HG03520 (cell line): ENCODE data around the gene MYO1A.
"Not testable (repeated sequence)": the region's sequence is repeated elsewhere in the genome, so short reads cannot be mapped to it uniquely, and the experiment has no call there.

Experiments used
- ATAC-seq: cut with Tn5 transposase; IDR thresholded peaks from one replicate; pipeline ENCODE4 v1.9.1; 2021; ENCODE audit warnings: mild to moderate bottlenecking, moderate library complexity; ENCODE audit not compliant: unreplicated experiment

Gene MYO1A

DNA sequence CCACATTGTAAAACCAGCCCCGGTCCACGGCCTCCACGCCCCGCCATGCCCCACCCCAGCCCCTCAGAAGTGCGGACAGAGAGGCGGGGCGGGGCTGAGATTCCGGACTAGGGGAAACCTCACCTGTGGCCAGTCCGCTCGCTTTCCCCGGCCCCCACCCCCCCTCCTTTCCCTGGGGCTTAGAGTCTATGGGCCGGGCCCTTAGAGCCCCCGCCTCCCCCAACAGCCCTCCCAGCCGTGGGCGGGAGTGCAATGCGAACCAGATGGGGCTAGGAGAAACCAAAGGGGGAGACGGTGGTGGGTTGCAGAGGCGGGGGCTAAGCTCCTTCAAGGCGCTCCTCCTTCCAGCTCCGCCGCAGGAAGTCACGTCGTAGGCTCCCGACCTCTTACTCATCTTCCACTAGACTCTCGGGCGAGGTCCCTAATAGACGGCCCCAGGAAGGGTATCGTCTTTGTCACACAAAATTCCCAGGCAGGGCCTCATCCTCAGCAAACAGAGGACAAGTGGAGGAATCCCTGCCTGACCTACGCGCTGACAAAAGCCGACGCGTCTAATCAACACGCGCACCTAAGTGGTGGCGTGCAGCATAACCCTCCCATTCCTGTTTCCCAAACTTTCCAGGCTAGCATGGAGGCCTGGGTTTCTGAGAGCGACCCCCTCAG lies 37.9 kb upstream of the MYO1A start:
- peak; percentile 30 for ATAC-seq

DNA sequence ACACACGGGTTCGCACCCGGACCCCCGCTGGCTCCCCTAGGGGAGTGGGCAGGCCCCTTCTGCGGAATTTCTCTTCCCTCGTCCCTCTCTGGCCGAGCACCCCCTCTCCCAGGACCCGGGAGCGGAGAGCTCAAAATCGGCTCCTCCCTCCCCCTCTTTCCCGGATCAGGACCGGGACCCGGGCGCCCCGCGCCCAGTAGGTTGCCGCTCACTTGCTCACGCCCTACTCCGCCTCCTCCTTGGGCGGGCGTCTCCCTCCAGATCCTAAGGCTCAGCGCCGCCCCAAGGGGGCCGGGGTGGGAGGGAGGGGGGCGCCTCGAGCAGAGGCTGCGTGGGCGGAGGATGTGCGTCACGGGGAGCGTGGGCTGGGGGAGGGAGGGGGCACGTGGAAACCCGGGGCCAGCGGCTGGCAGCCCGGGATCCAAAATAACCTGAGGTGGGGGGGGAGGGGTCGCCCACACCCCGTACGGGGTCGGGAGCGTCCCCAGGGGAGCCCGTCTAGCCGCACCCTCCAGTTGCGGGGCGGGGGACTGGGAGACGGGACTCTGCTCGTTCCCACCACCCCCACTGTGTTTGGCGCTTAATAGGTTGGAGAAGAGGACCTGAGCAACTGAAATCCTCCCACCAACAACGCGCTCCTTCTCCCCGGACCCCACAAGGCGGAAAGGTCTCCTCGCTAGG lies 37.2 kb upstream of the MYO1A start:
- peak; percentile 28 for ATAC-seq

DNA sequence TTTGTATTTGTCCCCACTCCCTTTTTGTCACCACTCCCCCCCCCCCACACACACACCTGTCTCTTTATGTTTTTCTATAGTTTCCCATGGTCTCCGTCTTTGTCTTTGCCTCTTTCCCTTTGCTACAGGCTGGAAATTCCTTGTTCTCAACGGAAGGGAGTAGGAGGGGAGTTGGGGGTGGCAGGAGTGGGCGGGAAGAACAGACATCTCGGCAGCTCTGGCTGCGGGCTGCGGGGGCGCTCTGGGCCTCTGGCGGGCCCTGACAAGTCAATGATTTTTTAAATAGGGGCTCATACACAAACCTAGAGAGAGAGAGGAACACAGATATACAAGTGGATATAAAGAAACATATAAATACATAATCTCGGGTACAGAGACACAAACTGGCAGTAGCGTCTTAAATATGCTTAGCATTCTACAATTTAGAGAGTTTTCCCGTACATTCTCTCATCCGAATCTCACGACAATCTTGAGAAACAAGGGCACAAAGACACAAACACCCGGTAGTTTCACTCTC lies 36.6 kb upstream of the MYO1A start:
- no peak for ATAC-seq

DNA sequence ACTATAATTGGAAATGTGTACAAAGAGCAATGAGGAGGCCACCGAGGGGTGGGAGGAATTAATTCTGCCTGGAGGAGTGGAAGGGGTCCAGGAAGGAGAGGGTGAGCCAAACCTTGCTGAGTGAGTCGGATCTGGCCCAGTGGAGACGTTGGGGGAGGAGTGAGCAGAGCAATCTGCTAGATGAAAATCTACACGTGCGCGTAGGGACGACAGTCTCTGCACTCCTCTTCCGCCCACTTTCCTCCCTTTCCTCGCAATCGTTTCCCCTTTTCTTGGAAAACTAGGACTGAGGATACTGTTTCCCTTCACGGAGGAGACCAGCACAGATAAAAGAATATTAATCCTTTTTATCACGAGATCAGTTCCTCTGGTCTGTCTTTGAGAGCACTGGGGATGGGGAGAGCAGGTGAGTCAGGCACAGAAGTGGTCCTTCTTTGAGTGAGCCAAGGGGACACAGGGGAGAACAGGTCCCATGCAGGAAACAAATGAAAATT lies 36.1 kb upstream of the MYO1A start:
- ATAC-seq, result no peak

DNA sequence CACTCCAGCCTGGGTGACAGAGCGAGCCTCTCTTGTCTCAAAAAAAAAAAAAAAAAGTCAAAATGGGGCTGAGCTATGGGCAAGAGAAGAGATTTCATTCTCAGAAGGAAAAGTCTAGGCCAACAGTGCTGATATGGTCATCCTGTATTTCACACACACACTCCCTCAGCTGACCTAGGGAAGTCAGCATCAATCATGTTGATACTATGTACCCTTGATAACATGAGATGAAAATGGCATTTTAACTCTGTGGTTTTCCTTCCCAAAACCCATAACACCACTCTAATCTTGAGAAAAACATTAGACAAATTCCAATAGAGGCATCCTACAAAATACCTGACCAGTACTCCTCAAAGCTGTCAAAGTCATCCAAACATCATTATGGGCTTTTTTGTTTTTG lies 30.9 kb upstream of the MYO1A start:
- ATAC-seq, result no peak

DNA sequence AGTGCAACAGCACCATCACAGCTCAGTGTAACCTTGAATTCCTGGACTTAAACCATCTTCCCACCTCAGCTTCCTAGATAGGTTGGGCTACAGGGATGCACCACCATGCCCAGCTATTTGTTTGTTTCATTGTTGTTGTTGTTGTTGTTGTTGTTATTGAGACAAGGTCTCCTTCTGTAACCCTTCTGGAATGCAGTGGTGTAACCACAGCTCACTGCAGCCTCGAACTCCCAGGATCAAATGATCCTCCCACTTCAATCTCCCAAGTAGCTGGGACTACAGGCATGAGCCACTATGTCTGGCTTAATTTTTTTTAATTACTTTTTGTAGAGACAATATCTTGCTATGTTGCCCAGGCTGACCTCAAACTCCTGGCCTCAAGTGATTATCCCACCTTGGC lies 29.9 kb upstream of the MYO1A start:
- no peak for ATAC-seq

DNA sequence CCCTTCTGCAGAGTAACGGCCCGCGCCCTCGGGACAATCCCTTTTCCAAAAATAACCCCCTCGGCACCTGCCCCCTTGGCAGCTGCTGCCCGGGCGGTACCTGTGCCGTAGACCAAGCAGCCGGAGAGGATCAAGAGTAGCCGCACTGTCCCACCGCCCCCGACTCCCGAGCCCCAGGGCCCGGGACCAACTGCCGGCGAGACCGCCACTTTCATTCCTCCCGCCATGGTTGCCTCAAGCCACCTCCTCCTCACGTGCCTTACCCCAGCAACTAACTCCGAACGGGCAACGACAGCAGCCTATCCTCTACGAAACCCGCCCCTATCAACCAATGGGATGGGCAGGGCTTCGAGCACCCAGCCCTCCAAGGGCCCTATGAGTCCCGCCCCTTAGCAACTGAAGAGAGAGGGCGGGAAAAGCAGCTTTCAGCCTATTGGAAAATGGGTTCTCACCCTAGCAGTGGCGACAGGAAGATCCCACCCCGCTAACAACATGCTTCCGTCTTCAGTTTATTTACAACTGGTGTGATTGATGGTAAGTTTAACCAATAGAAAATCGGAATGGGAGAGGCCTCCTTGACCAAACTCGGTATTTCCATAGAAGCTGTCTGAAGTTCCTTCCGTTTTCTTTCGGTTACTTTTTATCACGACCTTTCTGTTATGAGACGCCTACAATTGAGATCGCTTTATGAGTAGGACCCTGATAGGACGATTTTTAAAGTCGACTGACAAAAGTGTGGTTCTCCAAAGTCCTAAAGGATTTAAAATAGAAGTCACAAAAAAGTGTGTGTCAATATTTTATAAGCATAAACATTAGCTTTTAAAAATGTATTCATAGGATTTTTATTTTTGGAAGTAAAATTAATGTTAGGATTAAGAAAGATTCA lies 28.8 kb upstream of the MYO1A start, which contains the start of gene NEMP1:
Gene NEMP1 (minus strand): TSS at position 273 of the 886 bp plus-strand sequence. CDS start 46 bp downstream, at position 227.
- peak; percentile 95 for ATAC-seq

DNA sequence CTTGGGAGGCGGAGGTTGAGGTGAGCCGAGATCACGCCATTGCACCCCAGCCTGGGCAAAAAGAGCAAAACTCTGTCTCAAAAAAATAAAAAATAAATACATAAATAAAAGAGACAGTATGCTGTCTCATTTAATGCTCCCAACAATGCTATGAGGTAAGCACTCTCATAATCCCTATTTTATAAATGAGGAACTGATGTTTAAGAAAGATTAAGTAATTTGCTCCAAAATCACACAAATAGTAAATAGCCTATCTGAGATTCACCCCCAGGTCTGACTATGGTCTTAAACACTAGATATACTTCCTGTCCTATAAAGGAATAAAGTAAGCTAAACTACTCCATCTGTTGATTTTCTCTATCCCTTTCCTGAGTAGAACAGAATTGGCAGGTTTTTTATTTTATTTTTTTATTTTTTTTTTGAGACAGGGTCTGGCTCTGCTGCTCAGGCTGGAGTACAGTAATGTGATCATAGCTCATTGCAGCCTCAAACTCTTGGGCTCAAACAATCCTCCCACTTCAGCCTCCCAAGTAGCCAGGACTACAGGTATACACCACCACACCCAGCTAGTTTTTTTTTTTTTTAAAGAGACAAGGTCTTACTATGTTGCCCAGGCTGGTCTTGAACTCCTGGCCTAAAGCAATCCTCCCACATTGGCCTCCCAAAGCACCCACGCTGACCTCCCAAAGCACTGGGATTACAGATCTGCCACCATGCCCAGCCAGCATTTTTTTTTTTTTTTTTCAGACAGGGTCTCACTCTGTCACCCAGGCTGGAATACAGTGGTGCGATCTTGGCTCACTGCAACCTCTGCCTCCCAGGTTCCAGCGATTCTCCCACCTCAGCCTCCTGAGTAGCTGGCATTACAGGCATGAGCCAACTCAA lies 23.9 kb upstream of the MYO1A start:
- ATAC-seq, result not testable (repeated sequence)

DNA sequence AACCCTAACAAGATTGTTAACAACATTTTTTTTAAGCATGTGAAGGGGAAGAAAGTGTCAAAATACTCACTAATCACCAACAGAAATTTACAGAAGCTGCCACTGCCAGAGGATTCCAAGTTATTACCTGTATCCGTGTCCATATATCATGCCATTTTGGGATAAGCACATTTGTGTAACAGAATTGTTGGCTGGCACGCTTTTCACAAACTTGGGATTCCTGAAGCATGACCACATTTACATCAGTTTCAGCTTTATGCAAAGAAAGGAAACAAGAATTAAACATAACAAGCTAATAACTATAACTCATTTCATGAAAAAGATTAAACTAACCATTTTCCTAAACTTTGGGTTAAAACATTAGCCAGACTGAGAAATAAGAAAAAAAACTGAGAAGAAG lies 22.7 kb upstream of the MYO1A start:
- ATAC-seq, result no peak

DNA sequence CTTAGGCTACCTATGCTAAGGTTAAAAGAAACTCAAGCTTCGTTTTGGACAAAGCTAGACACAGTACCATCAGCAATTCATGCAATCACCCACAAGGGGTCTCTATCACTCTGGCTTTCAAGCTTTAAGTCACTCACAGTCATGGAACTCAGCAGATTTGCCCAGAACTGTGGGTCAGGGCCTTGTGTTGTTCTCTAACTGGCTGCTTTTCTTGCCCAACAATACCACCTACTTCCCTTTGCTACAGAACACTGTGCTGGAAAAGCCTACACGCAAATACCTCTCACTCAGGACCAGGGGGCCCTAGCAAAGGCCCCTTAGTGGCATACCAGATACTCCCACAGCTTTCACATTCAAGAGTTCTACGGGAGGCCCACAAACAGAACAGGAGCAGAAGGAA lies 19.6 kb upstream of the MYO1A start:
- ATAC-seq, result no peak

DNA sequence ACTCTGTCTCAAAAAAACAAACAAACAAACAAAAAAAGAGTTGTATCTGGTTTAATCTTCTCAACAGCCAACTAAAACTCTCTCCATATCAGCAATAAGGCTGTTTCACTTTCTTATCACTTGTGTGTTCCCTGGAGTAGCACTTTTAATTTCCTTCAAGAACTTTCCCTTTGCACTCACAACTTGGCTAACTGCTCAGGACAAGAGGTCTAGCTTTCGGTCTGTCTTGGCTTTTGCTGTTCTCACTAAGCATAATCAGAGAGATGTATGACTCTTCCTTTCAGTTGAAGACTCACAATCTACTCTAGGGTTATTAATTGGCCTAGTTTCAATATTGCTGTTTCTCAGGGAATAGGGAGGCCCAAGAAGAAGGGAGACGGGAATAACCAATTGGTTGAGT lies 16.3 kb upstream of the MYO1A start:
- no peak for ATAC-seq

DNA sequence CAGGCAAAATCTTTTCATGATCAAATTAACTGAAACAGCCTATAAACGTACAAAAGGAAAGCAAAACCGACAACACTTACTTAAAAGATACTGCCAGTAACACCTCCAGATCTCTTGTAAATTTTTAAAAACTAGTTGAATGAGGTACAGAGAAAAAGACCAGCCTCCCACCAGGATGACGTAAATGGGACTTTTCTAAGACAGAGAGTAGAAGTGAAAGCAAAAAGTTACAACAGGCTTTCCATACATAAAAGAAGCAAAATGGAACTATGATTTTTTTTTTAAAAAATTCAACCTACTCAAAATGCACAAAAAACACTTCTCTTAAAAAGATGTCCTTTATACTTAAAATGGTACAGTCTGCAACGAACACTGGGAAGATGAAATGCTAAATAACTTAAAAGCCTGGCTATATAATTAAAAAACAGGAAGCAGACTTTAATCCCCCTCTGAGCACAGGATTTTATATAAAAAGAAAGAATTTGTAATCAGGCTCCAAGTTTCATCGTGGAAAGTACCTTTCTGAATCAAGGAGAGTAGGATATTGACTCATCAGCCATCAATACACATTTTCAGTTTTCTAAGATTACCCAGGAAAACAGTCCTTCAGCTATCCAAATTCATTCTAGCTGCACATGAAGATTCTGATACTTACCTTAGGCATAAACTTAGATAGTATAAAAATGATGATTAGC lies 14.2 kb upstream of the MYO1A start:
- ATAC-seq, result peak; percentile 73

DNA sequence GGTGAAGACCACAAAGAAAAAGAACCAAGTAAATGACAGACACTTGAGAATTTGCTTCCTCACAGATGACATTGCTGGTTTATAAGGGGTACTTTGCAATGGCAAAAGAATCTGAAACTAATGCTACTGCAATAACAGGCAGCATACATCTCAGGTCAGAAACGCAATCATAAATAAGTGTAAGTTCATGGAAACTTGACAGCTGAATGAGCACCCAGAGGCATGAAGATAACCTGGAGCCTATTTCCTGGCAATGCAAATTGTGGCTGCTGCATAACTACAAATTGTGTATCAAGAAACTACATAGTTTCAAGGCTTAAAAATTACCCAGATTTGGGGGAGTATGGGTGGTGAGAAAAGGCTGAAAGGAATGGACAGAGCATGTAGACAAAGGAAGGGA lies 8.5 kb upstream of the MYO1A start:
- no peak for ATAC-seq

DNA sequence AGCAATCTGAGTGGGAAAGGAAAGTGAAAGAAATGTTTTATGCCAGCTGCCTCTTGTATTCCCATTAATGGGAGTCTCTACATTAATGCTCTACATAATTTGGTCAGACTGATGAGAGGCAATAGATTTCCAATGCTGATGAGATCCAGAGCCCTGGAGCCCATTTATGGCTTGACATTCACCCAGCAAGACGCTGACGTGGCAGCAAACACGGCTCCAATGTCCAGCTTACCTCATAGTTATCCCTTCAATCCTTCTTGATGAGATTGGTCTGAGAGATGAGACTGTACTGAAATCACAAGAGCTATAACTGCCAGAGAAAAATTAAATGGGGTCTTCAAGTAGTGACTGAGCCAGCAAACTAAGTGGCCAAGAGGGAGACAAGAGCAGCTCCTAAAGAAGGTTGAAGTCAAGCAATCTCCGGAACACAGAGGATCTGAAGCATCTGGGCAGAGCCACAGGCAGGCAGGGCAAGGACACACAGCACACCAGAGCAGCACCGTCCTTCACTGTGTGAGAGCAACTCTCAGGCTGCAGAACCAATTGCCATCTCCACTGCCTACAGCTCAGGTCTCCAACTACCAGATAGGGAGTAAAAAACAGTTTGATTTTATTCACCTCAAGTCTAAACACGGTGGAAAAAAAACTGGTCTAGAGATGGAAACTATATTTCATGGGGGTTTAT lies 7.3 kb upstream of the MYO1A start:
- ATAC-seq, result no peak

DNA sequence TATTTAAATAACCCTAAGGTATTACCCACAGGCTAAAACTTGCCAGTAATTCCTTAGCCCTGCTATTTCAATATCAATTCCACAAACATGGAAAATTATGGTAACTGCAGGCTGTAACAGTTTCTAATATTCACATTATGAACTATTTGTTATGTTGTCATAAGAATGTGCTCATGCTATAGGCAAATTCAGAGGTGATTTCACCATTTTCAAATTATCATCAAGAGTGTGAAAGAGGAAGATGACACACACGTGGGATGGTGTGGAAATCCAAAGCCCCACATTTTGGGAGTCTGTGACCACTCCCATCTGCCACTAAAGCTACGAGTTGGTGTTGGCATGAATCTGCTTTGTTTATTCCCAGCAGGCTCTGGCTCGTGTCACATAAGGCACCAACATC lies 5.9 kb upstream of the MYO1A start:
- no peak for ATAC-seq

DNA sequence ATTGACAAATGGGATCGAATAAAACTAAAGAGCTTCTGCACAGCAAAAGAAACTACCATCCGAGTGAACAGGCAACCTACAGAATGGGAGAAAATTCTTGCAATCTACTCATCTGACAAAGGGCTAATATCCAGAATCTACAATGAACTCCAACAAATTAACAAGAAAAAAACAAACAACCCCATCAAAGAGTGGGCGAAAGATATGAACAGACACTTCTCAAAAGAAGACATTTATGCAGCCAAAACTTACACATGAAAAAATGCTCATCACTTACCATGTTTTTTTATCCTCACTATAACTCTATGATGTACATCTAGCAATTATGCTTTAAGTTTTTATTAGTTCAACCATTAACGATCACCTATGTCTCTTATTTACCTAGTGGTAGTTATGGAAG lies 4.0 kb upstream of the MYO1A start:
- ATAC-seq, result not testable (repeated sequence)

DNA sequence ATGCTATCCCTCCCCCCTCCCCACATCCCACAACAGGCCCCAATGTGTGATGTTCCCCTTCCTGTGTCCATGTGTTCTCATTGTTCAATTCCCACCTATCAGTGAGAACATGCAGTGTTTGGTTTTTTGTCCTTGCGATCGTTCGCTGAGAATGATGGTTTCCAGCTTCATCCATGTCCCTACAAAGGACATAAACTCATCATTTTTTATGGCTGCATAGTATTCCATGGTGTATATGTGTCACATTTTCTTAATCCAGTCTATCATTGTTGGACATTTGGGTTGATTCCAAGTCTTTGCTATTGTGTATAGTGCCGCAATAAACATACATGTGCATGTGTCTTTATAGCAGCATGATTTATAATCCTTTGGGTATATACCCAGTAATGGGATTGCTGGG lies 3.2 kb upstream of the MYO1A start:
- ATAC-seq, result not testable (repeated sequence)

DNA sequence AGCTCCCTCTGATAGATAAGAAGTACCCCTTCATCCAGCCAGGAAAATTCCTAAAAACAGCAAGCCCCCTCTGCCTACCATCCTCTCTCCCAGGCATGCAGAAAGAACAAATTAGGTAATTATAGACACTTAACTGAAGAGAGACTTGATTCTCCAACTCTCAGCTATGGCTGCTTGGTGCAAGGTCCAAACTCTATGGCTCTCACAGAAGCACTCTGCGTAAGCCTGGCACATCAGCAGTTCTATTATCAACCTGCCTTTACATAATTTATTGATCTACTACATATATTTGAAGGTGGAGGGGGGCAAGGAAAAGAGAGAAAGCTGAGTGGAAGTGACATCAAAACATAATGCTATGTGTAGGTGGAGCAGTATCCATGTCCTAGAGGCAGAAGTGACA lies 1.1 kb upstream of the MYO1A start:
- no peak for ATAC-seq

DNA sequence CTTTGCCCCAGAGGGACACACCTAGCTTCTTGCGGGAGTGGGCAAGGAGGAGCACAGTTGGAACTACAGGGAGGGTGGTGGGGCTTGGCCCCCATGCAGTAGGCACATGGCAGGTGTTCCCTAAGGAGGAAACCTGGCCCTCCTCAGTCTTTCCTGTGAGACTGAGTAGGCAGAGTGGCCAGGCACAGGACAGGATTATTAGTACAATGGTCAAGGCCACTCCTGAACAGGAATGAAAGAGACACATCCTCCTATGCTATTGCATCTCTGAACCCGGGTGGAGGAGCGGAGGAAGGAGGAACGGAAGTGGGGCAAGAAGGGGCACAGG lies 846 bp downstream of the MYO1A start:
- ATAC-seq, result no peak
